ENCODE results near the gene ZNF689. TPM values are rescaled to one million over a fixed set of nuclear protein-coding genes. Genes with fewer than 3 reads are reported as not detected.

ZNF689 gene
- 12.1 to 13.7 TPM (median 12.4 TPM) in 3 replicates for total RNA-seq

DNA sequence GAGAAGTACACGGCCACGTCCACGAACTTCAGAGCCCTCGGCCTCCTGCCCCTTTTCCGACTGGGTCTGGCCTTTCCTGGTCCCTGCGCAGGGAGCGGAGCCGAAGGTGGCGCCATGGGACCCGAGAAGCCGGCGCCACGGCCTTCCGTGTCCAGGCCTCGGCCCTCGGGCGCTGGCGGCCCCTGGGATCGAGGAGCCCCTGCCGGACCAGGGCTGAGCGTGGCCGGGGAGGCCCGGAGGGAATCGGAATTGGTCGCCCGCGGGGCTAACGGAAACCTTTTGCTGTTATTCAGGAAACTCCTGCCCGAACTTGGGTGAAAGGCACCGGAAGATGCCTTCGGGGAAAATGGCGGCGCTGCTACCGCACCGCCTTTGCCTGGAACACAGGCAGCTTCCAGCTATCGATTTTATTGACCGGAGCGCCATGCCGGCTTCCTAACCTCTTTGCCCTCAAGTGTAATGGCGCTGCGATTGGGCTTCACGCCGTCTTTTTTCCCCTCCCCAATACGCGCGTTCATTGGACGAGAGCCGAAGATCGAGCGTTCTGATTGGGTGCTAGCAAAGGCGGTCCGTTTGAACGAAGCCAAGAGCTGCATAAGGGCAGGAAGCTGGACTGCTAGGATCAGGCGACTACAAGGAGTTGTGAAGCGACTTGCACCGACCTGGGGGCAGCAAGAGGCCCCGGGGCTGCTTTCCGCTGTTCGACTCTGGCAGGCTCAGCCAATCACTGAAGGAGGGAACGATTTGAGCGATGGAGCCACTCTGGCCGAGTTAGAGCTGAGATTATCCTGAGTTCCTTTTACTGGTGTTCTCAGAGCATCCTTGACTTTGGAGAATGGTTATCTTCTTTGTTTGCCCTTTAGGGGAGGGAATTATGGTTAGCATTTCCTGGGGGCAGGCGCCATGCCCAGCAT is at the start of gene ZNF689:
TSS of gene ZNF689 (minus strand) at position 464 of the 914 bp plus-strand sequence. CDS start at position 116, 348 bp downstream.
- peak within 1 kb of the TSS; percentile 97 for H3K27ac Mint-ChIP-seq
- DNase-seq (ENCODE audit: low spot score in 2 of 2, unreplicated experiment in 2 of 2) = peak; percentile 84 to 96
- H3K36me3 Mint-ChIP-seq = peaks cover 5% of the 10 kb centered on the region
- peak within 1 kb of the TSS; percentile 91 for H3K4me3 Mint-ChIP-seq
- H3K9me3 Mint-ChIP-seq = no peaks in the 10 kb centered on the region
- peaks cover 7% of the 10 kb centered on the region for H3K4me1 Mint-ChIP-seq
- no peaks in the 10 kb centered on the region for H3K27me3 Mint-ChIP-seq (ENCODE audit: low read depth)
- TF ChIP-seq, protein P1, sequence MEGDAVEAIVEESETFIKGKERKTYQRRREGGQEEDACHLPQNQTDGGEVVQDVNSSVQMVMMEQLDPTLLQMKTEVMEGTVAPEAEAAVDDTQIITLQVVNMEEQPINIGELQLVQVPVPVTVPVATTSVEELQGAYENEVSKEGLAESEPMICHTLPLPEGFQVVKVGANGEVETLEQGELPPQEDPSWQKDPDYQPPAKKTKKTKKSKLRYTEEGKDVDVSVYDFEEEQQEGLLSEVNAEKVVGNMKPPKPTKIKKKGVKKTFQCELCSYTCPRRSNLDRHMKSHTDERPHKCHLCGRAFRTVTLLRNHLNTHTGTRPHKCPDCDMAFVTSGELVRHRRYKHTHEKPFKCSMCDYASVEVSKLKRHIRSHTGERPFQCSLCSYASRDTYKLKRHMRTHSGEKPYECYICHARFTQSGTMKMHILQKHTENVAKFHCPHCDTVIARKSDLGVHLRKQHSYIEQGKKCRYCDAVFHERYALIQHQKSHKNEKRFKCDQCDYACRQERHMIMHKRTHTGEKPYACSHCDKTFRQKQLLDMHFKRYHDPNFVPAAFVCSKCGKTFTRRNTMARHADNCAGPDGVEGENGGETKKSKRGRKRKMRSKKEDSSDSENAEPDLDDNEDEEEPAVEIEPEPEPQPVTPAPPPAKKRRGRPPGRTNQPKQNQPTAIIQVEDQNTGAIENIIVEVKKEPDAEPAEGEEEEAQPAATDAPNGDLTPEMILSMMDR (IDR thresholded peaks at IDR 0.05; ENCODE audit: unreplicated experiment) = no peak

DNA sequence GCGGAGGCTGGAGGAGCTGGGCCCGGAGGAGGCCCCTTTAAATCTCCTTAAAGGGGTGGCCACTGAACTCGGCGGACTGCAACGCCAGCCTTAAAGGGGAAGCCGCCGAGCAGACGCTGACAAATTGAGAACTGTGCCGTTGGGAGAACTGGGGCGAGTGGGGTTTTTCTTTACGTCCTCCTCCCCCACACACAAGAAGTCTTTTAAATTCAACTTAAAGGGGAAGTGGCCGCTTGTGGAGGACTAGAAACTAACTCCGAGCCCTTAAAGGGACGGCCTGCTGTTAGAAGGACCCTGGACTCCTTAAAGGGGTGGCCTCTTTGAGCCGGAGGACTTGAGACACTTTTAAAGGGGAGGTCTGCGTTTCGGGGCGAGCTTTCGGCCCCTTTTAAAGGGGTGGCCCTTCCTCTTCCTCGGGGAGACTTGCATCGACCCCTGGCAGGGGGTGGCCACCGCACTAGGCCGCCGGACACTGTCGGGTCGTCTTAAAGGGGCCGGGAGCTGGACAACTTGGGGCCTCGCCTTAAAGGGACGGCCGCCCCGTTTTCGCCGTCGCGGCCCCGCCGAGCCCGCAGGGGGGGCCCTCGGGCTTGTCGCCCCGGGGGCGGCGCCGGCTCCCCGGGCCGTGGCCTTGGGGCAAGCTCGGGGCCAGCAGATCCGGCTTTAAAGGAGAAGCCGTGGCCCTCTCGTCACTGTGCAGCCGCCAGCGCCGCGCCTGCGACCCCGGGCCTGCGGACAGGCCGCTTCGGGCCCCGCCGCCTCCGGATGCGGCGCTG is 48.7 kb upstream of the ZNF689 start:
- peak overlapping the region; percentile 100 for H3K27ac Mint-ChIP-seq
- TF ChIP-seq, protein P1 (IDR thresholded peaks at IDR 0.05; ENCODE audit: unreplicated experiment) = no peak
- no peaks in the 10 kb centered on the region for H3K9me3 Mint-ChIP-seq
- peak overlapping the region; percentile 99 for H3K4me3 Mint-ChIP-seq
- H3K27me3 Mint-ChIP-seq (ENCODE audit: low read depth) = no peaks in the 10 kb centered on the region
- peak in 1 of 2 experiments; percentile 43 for DNase-seq (ENCODE audit: low spot score in 2 of 2, unreplicated experiment in 2 of 2)
- H3K36me3 Mint-ChIP-seq = peaks cover 17% of the 10 kb centered on the region
- peaks cover 36% of the 10 kb centered on the region for H3K4me1 Mint-ChIP-seq

DNA sequence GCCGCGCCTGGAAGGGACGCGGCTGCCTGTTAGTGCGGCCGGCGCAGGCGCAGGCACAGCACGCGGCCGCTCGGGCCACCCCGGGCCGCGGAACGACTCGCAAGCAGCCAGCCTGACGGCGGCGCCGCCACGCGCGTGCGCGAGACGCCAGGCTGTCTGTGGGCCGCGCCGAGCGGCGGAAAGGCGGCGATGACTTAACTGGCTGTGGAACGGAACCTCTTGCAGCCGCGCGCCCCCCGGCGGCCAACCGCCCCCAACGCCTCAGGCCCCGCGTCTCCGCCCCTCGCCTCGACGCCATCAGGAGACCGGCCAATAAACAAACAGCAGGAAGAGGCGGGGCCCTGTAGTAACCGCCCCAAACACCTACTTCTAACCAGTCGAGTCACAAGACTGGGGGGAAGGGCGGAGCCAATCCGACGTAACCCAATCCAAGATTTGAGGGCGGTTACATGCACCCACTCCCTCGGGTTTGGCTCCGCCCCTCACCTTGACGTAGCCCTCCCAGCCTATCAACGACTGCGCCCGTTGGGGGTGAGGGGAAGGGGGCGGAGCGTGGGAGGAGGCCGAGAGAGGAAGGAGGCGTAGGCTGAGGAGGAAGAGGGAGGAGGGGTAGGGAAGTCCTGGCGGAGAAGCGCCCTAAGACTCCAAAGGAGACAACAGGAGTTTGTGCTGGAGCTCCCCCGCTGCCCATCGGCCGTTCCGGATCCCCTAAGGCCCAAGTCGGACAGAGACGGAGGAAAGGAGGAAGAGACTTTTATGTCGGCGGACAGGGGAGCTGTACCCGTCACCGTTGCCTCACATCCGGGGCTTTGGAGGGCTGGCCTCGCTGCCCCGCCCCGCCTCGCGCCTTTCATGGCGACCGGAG is 47.9 kb upstream of the ZNF689 start, which contains the start of gene FBRS:
TSS of gene FBRS (plus strand) at position 566 of the 865 bp plus-strand sequence. CDS start 1,088 bp downstream, outside the sequence.
- Mint-ChIP-seq H3K27me3 (ENCODE audit: low read depth) (no peaks in the 10 kb centered on the region), H3K27ac (peak within 1 kb of the TSS; percentile 100)
- TF ChIP-seq, protein P1 (IDR thresholded peaks at IDR 0.05; ENCODE audit: unreplicated experiment) = peak; percentile 71

DNA sequence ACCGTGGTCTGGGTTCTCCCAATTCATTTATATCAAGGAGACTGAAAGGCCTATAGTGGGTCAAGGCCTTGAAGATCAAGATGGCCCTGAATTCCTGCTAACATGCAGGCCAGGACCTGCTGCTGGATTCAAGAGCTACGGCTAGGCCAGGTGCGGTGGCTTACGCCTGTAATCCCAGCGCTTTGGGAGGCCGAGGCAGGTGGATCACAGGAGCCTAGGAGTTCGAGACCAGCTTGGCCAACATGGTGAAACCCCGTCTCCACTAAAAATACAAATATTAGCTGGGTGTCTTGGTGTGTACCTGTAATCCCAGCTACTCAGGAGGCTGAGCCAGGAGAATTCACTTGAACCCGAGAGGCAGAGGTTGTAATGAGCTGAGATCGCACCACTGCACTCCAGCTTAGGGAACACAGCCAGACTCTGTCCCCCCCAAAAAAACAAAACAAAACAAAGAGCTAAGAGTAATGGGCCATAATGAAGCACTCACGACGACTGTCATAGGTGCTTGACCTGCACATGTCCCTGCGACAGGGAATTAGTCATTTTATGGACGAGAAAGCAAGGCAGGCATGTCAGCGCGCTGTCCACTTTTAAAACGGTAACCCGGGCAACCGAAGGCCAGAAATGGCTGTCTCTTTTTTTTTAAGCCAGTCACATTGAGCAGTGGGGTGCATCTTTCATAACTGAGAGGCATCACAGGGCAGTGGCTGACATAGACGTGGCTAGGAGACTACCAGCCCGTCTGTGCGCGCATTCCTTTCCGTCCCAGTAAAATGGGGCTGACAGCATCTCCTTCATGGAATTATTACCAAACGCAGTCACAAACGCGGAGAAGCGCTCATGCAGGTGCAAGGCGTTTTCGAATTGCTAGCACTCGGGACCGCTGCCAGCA is 47.0 kb upstream of the ZNF689 start:
- TF ChIP-seq, protein P1 (IDR thresholded peaks at IDR 0.05; ENCODE audit: unreplicated experiment) = no peak
- Mint-ChIP-seq H3K36me3 (peaks cover 12% of the 10 kb centered on the region), H3K4me1 (peaks cover 35% of the 10 kb centered on the region), H3K4me3 (peak overlapping the region; percentile 68), H3K27ac (peak overlapping the region; percentile 87), H3K9me3 (no peaks in the 10 kb centered on the region), H3K27me3 (ENCODE audit: low read depth) (no peaks in the 10 kb centered on the region)
- DNase-seq (ENCODE audit: low spot score in 2 of 2, unreplicated experiment in 2 of 2) = no peak

More for the DNA sequence above, 47.9 kb upstream of the ZNF689 start, which contains the start of gene FBRS:
- peaks cover 9% of the 10 kb centered on the region for H3K36me3 Mint-ChIP-seq
- DNase-seq (ENCODE audit: low spot score in 2 of 2, unreplicated experiment in 2 of 2) = peak; percentile 99 to 100
- H3K9me3 Mint-ChIP-seq = no peaks in the 10 kb centered on the region
- peak within 1 kb of the TSS; percentile 99 for H3K4me3 Mint-ChIP-seq
- H3K4me1 Mint-ChIP-seq = peaks cover 29% of the 10 kb centered on the region
